ENCODE results near the gene BPIFB3. TPM values are rescaled to one million over a fixed set of nuclear protein-coding genes. Genes with fewer than 3 reads are reported as not detected.
A peak's percentile ranks its signal among the peaks of the same experiment; 100 is the strongest.

Gene BPIFB3
- total and polyA plus RNA-seq, 2 of the 13 experiments (the other 11 are each of a cell fraction or from before 2014, with no cell fraction given) = 0.09 TPM; not detected in 1

GRCh38 chr20:33022289-33022688 lies 31.4 kb upstream of the BPIFB3 start:
- peaks cover 35 to 59% of the 10 kb centered on the region in 2 experiments for H3K36me3 ChIP-seq (replicated peaks in 1 of 2; ENCODE audit: control insufficient read depth in 1 of 2, insufficient read depth in 2 of 2, low read length in 2 of 2)
- intact Hi-C loops (cut with micrococcal nuclease; ENCODE audit: unreplicated experiment) = loop anchor here (2.0 kb wide), 1 partner anchor 13 kb away; no protein-coding TSS in a partner anchor
- ChIA-PET CTCF (ENCODE audit: low intra/inter-chr PET ratio, low total read pairs) (interaction anchor here (0.6 kb wide), 1 partner anchor 95 kb away, joined by 3 read pairs; no protein-coding TSS in a partner anchor), POLR2A (no interaction called here)
- ATAC-seq (no peak), FAIRE-seq (no peak), DNase-seq (ENCODE audit: low spot score) (no peak)
- no peaks in the 10 kb centered on the region for H3K79me2 ChIP-seq (ENCODE audit: insufficient read depth, low read length)
- in situ Hi-C loops (cut with HindIII; ENCODE audit: extremely low pct_ligation_motif_present, low pct_unique_long_range_greater_than_20kb) = no loop called here
- no peaks in the 10 kb centered on the region for H3K9me3 ChIP-seq (ENCODE audit: low read length)
- H4K20me1 ChIP-seq (ENCODE audit: insufficient read depth, low read length) = peaks cover 36% of the 10 kb centered on the region; the same call in 1 of the 2 replicates
- no peaks in the 10 kb centered on the region for H3K27me3 ChIP-seq (ENCODE audit: control insufficient read depth in 1 of 2, insufficient read depth in 2 of 2, low read length in 2 of 2)
- H3K4me1 ChIP-seq (ENCODE audit: insufficient read depth, low read length) = peaks cover 16% of the 10 kb centered on the region
- no peak overlapping the region for H3K27ac ChIP-seq (ENCODE audit: extremely low read length, insufficient read depth, low read length)
- H3K4me3 ChIP-seq (replicated peaks in 1 of 3; ENCODE audit: insufficient read depth in 1 of 3, low read depth in 2 of 3, low read length in 3 of 3) = no peak overlapping the region
- H3K4me2 ChIP-seq (ENCODE audit: low read depth, low read length) = no peak overlapping the region
- 90% methylated on average over 4 of the region's 4 CpGs for WGBS (ENCODE audit: low lambda C conversion rate)
- no peak overlapping the region for H2AFZ ChIP-seq (ENCODE audit: low read length)
- BruUV-seq (replicated peaks) = no TSS peak
- no peak overlapping the region for H3K9ac ChIP-seq (ENCODE audit: insufficient read depth, low read depth, low read length)
- TF ChIP-seq HIVEP1 (CRISPR knock-in tag; IDR thresholded peaks at IDR 0.05) (no peak), TAF15 (IDR thresholded peaks at IDR 0.05; ENCODE audit: low read depth, low read length, poor library complexity, severe bottlenecking) (no peak), RBM22 (optimal IDR thresholded peaks at IDR 0.05; ENCODE audit: low read length) (peak; percentile 66), SSRP1 (CRISPR knock-in tag; IDR thresholded peaks at IDR 0.05) (0 out of 2 replicates have a peak, but pooled peaks have one; percentile 55), ZNF446 (CRISPR knock-in tag; IDR thresholded peaks at IDR 0.05) (0 out of 2 replicates have a peak, but pooled peaks have one; percentile 6), ZNF512 (CRISPR knock-in tag; IDR thresholded peaks at IDR 0.05) (no peak), ZNF160 (CRISPR knock-in tag; IDR thresholded peaks at IDR 0.05) (0 out of 2 replicates have a peak, but pooled peaks have one; percentile 43), DR1 (CRISPR knock-in tag; IDR thresholded peaks at IDR 0.05) (0 out of 2 replicates have a peak, but pooled peaks have one; percentile 33), ZNF20 (CRISPR knock-in tag; IDR thresholded peaks at IDR 0.05) (0 out of 2 replicates have a peak, but pooled peaks have one; percentile 53), ZNF740 (CRISPR knock-in tag; IDR thresholded peaks at IDR 0.05) (no peak), THAP11 (CRISPR knock-in tag; IDR thresholded peaks at IDR 0.05) (no peak), POLR2A (IDR thresholded peaks at IDR 0.05; ENCODE audit: insufficient read depth in 1 of 2, low read depth in 2 of 2, low read length in 2 of 2) (0 out of 4 replicates have a peak, but pooled peaks of 1 of the 2 experiments have one; percentile 21), POLR2AphosphoS5 (IDR thresholded peaks at IDR 0.05; ENCODE audit: low read depth, low read length) (peak; percentile 47), NFIB (CRISPR knock-in tag; IDR thresholded peaks at IDR 0.05; ENCODE audit: borderline replicate concordance) (no peak), ZNF776 (CRISPR knock-in tag; IDR thresholded peaks at IDR 0.05) (no peak), ZNF605 (CRISPR knock-in tag; IDR thresholded peaks at IDR 0.05) (peak; percentile 46; the same call in 1 of the 2 replicates), NFE2L2 (IDR thresholded peaks at IDR 0.05; ENCODE audit: low read length) (no peak), POLR2G (IDR thresholded peaks at IDR 0.05; ENCODE audit: low read depth, low read length) (0 out of 2 replicates have a peak, but pooled peaks have one; percentile 16), ZNF510 (CRISPR knock-in tag; IDR thresholded peaks at IDR 0.05; ENCODE audit: low read depth) (no peak)
- TF ChIP-seq, protein P1, sequence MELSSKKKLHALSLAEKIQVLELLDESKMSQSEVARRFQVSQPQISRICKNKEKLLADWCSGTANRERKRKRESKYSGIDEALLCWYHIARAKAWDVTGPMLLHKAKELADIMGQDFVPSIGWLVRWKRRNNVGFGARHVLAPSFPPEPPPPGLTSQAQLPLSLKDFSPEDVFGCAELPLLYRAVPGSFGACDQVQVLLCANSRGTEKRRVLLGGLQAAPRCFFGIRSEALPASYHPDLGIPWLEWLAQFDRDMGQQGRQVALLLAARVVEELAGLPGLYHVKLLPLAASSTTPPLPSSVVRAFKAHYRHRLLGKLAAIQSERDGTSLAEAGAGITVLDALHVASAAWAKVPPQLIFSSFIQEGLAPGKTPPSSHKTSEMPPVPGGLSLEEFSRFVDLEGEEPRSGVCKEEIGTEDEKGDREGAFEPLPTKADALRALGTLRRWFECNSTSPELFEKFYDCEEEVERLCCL (CRISPR knock-in tag; IDR thresholded peaks at IDR 0.05; ENCODE audit: borderline replicate concordance) = no peak
